ENCODE measurements around the gene CNST. TPM values are rescaled to one million over a fixed set of nuclear protein-coding genes. Genes with fewer than 3 reads are reported as not detected.

The CNST gene
- total RNA-seq, 1 experiment from 2014 or later, result 9.1 TPM

DNA sequence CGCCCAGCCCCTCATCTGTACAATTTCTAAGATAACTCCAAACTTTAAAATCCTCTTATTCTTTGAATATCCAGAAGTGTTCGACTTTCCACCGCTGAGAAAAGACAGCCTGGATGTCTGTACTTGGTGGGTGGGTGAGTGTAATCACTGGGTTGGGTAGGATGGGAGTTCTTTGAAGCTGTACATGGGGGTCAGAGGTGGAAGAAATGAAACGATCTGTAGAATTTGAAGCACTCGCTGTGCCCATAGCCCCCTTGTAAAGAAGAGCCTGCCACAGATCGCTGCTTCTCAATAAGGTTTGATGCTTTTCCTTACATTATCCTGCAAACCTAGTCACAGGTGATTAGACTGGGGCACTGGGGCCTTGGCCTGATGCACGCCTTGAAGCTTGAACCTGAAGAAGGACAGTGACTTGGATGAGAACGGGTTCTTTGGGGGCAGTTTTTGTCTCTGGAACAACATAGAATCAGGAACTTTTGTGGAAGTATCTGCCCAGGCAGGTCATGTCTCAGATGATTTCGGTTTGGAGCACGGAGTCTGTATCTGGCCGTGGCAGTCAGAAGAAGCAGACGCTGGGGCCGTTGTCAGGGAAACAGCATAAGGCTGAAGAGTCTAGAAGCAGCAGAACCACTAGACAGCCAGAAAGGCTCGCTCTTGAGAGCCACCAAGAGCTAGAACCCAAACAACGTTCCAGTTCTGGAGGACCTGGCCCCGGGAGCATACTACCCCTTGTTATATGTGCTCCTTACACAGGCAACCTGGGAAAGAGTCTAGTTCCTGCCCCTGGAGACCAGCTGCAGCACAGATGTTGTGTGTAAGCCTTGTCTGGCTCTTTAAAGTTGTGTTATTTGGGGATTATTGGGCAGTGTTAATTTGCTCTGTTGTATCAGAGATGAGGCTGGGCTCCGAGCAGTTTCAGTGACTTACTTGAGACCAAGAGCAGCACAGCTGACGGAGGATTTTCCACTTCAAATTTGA is 112.8 kb downstream of the CNST start:
- no peaks in the 10 kb centered on the region for H3F3A ChIP-seq (ENCODE audit: insufficient read depth, low read depth)
- H2AFZ ChIP-seq, result no peak overlapping the region
- H3K4me2 ChIP-seq, result no peak overlapping the region
- ChIA-PET CTCF (no interaction called here), POLR2A (ENCODE audit: unreplicated experiment) (no interaction called here)
- no peaks in the 10 kb centered on the region for H3K36me3 ChIP-seq (ENCODE audit: low read depth)
- H3K27ac ChIP-seq, result no peak overlapping the region
- no peaks in the 10 kb centered on the region for H3K9me2 ChIP-seq (ENCODE audit: insufficient read depth)
- H3K27me3 ChIP-seq (ENCODE audit: insufficient read depth, low read depth), result no peaks in the 10 kb centered on the region
- no peaks in the 10 kb centered on the region for H4K20me1 ChIP-seq (ENCODE audit: insufficient read depth)
- no TSS peak for BruUV-seq (replicated peaks)
- no peaks in the 10 kb centered on the region for H3K4me1 ChIP-seq (replicated peaks; ENCODE audit: insufficient read depth)
- H3K4me3 ChIP-seq, result no peak overlapping the region
- H3K9me3 ChIP-seq (ENCODE audit: insufficient read depth, low read depth), result no peaks in the 10 kb centered on the region
- TF ChIP-seq EZH2 (IDR thresholded peaks at IDR 0.05; ENCODE audit: low read depth), result no peak
- TF ChIP-seq, protein P1, sequence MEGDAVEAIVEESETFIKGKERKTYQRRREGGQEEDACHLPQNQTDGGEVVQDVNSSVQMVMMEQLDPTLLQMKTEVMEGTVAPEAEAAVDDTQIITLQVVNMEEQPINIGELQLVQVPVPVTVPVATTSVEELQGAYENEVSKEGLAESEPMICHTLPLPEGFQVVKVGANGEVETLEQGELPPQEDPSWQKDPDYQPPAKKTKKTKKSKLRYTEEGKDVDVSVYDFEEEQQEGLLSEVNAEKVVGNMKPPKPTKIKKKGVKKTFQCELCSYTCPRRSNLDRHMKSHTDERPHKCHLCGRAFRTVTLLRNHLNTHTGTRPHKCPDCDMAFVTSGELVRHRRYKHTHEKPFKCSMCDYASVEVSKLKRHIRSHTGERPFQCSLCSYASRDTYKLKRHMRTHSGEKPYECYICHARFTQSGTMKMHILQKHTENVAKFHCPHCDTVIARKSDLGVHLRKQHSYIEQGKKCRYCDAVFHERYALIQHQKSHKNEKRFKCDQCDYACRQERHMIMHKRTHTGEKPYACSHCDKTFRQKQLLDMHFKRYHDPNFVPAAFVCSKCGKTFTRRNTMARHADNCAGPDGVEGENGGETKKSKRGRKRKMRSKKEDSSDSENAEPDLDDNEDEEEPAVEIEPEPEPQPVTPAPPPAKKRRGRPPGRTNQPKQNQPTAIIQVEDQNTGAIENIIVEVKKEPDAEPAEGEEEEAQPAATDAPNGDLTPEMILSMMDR (conservative IDR thresholded peaks at IDR 0.05), result no peak
- no peak for DNase-seq
- intact Hi-C loops (cut with micrococcal nuclease; ENCODE audit: unreplicated experiment), result no loop called here
- H3K79me2 ChIP-seq (ENCODE audit: low read depth), result no peaks in the 10 kb centered on the region

DNA sequence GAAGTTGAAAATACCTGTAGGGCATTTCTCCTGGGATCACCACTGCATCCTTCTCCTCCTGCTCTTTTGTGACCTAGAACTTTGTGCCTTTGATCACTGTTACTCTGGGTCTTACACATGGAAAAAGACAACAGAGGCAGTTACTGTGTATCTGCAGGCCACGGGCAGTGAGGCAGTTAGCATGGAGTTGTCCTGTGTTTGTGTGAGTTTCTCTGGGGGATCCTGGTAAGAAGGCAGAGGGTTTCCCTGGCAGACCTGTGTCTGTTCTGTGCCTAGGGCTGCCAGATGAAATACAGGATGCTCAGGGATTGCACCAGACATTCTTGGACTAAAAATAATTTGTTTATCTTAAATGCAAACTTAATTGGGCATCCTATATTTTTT is 113.5 kb downstream of the CNST start:
- no peaks in the 10 kb centered on the region for H4K20me1 ChIP-seq (ENCODE audit: insufficient read depth)
- no peaks in the 10 kb centered on the region for H3K4me1 ChIP-seq (replicated peaks; ENCODE audit: insufficient read depth)
- H3K9me3 ChIP-seq (ENCODE audit: insufficient read depth, low read depth), result no peaks in the 10 kb centered on the region
- H3K9me2 ChIP-seq (ENCODE audit: insufficient read depth), result no peaks in the 10 kb centered on the region
- DNase-seq, result no peak
- no peak overlapping the region for H3K4me3 ChIP-seq
- H3K79me2 ChIP-seq (ENCODE audit: low read depth), result no peaks in the 10 kb centered on the region
- no peak overlapping the region for H3K4me2 ChIP-seq
- H3F3A ChIP-seq (ENCODE audit: insufficient read depth, low read depth), result no peaks in the 10 kb centered on the region
- no peaks in the 10 kb centered on the region for H3K27me3 ChIP-seq (ENCODE audit: insufficient read depth, low read depth)
- no peak overlapping the region for H3K27ac ChIP-seq
- ChIA-PET POLR2A (ENCODE audit: unreplicated experiment) (no interaction called here), CTCF (no interaction called here)
- no peaks in the 10 kb centered on the region for H3K36me3 ChIP-seq (ENCODE audit: low read depth)
- intact Hi-C loops (cut with micrococcal nuclease; ENCODE audit: unreplicated experiment), result no loop called here
- H2AFZ ChIP-seq, result no peak overlapping the region
- no TSS peak for BruUV-seq (replicated peaks)
- TF ChIP-seq, protein P1 (conservative IDR thresholded peaks at IDR 0.05), result no peak
- TF ChIP-seq EZH2 (IDR thresholded peaks at IDR 0.05; ENCODE audit: low read depth), result no peak

DNA sequence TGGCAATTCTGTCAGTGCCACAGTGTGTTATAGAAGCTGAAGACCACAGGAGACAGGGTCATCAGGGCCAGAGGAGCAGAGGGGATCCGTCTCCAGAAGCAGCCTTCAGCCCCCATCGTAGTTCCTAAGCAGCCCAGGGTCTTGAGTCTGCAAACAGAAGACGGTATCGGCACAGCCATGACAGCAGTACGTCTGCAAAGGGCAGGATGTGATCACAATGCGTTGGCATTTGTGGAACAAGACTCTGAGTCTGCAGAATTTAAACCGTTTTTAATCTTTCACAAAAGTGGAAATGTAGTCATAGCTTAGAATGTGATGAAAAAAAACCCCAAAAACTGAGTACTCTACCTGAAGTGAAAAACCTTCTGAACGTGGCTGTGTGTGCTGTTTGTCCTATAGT is 113.9 kb downstream of the CNST start:
- TF ChIP-seq EZH2 (IDR thresholded peaks at IDR 0.05; ENCODE audit: low read depth), result no peak
- TF ChIP-seq, protein P1 (conservative IDR thresholded peaks at IDR 0.05), result no peak
- ChIA-PET CTCF (no interaction called here), POLR2A (ENCODE audit: unreplicated experiment) (no interaction called here)
- Histone ChIP-seq H3K27ac (no peak overlapping the region), H3K9me3 (ENCODE audit: insufficient read depth, low read depth) (no peaks in the 10 kb centered on the region), H3K36me3 (ENCODE audit: low read depth) (no peaks in the 10 kb centered on the region), H3K4me3 (no peak overlapping the region), H3K79me2 (ENCODE audit: low read depth) (no peaks in the 10 kb centered on the region), H3K4me2 (no peak overlapping the region), H4K20me1 (ENCODE audit: insufficient read depth) (no peaks in the 10 kb centered on the region), H2AFZ (no peak overlapping the region), H3F3A (ENCODE audit: insufficient read depth, low read depth) (no peaks in the 10 kb centered on the region), H3K27me3 (ENCODE audit: insufficient read depth, low read depth) (no peaks in the 10 kb centered on the region), H3K4me1 (replicated peaks; ENCODE audit: insufficient read depth) (no peaks in the 10 kb centered on the region), H3K9me2 (ENCODE audit: insufficient read depth) (no peaks in the 10 kb centered on the region)
- no peak for DNase-seq
- intact Hi-C loops (cut with micrococcal nuclease; ENCODE audit: unreplicated experiment), result no loop called here
- no TSS peak for BruUV-seq (replicated peaks)

Measured in PC-9 (cell line).